Adrenal gland (tissue), 5 donors: Measurements from ENCODE around the gene CYP27B1.

Experiments used
- CTCF ChIP-seq, 6 experiments: fragments of 450-650 bp in 4 of 6; fragments of 200-600 bp in 2 of 6; sonication (generic) in 1 of 6; IDR thresholded peaks; 1 replicate in 5 of 6; 2 replicates in 1 of 6; pipeline versions ENCODE4 v1.5.1 to v1.8.0; 2016 to 2021; ENCODE audit warnings: antibody characterized with exemption in 6 of 6, mild to moderate bottlenecking in 2 of 6, moderate library complexity in 1 of 6
- POLR2A ChIP-seq, 2 donors: fragments of 450-650 bp; IDR thresholded peaks; one replicate each; pipeline ENCODE4 v1.6.1; 2017; ENCODE audit warnings: antibody characterized with exemption in 2 of 2, mild to moderate bottlenecking in 2 of 2, moderate library complexity in 1 of 2
- donor health status: DM: no; HTN: no; CAD: no.

DNA sequence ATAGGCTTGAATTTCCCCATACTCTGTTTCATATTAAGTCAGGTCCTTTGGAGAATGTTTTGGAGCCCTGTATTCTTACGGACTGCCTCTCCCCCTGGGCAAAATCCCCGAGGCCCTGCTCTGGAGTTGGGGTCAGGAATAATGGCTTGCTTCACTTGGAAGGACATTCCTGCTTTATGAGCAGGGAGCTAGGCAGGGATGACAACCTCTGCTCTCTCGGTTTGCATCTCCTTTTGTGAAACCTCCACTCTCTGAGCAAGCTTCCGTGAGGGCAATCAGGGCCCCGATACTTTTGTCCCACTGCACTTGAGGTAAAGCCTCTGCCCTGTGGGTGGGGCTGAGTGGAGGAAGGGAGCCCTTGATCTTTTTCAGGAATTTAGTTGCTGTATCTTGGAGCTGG is 53.7 kb downstream of the CYP27B1 start:
- TF ChIP-seq CTCF (IDR thresholded peaks at IDR 0.05) (no peak), POLR2A (IDR thresholded peaks at IDR 0.05) (no peak)
